Dermis microvascular lymphatic vessel endothelial cell (primary cell): ENCODE measurements around the gene GZMM. TPM values are rescaled to one million over a fixed set of nuclear protein-coding genes. Genes with fewer than 3 reads are reported as not detected.

Experiments
- DNase-seq, 2 donors: peaks; one replicate each; pipeline versions ENCODE4 v3.0.0 to v3.0.0-alpha.2; 2010; ENCODE audit warnings: low read depth in 2 of 2
- total RNA-seq: library from RNA; depleted of rRNA; stranded (reverse); fragments of >200 nt; gene quantifications from 2 replicates; pipeline ENCODE4 v1.2.1, GENCODE V29; 2014

GZMM gene
- total RNA-seq, 1 donor from 2014 or later, result not detected

- no peak for DNase-seq
Observed at GRCh38 chr19:533364-534058, 10.3 kb upstream of the GZMM start.

GRCh38 chr19:534088-534487 is 9.8 kb upstream of the GZMM start:
- no peak for DNase-seq

GRCh38 chr19:535017-535835 is 8.6 kb upstream of the GZMM start:
- DNase-seq, result peak in 1 of 2 donors; percentile 18

- DNase-seq, result no peak
Observed at GRCh38 chr19:536031-536880, 7.6 kb upstream of the GZMM start.

- no peak for DNase-seq
Observed at GRCh38 chr19:536881-537404, 6.9 kb upstream of the GZMM start.

GRCh38 chr19:538641-539428 is 5.0 kb upstream of the GZMM start:
- no peak for DNase-seq

- DNase-seq, result no peak
Observed at GRCh38 chr19:539429-540030, 4.3 kb upstream of the GZMM start.

GRCh38 chr19:540867-541637 is 2.8 kb upstream of the GZMM start:
- DNase-seq, result no peak

GRCh38 chr19:541699-542098 is 2.2 kb upstream of the GZMM start:
- DNase-seq, result no peak

GRCh38 chr19:542173-542866 is 1.5 kb upstream of the GZMM start:
- DNase-seq, result no peak

- no peak for DNase-seq
Observed at GRCh38 chr19:547117-547516, 3.3 kb downstream of the GZMM start.

GRCh38 chr19:547836-548720 is 4.2 kb downstream of the GZMM start:
- DNase-seq, result no peak

GRCh38 chr19:548886-549830 is 5.3 kb downstream of the GZMM start:
- no peak for DNase-seq

- no peak for DNase-seq
Observed at GRCh38 chr19:554817-555216, 11.0 kb downstream of the GZMM start.

GRCh38 chr19:555474-555808 is 11.6 kb downstream of the GZMM start:
- DNase-seq, result no peak

- DNase-seq, result no peak
Observed at GRCh38 chr19:556611-557382, 12.9 kb downstream of the GZMM start.
